GM23338 (cell line): Measurements from ENCODE around the gene BHLHE41.

ENCODE experiments used
- EZH2 ChIP-seq: fragments of 200-600 bp; sonication (generic); IDR thresholded peaks from one replicate; pipeline ENCODE4 v1.8.0; 2017; ENCODE audit warnings: antibody characterized with exemption, mild to moderate bottlenecking, low read depth; ENCODE audit not compliant: unreplicated experiment
- EZH2phosphoT487 ChIP-seq: fragments of 200-600 bp; sonication (generic); IDR thresholded peaks from one replicate; pipeline ENCODE4 v1.8.1; 2018; ENCODE audit warnings: antibody characterized with exemption; ENCODE audit not compliant: unreplicated experiment
- POLR2AphosphoS5 ChIP-seq: IDR thresholded peaks from 2 replicates; pipeline ENCODE4 v1.6.1; 2016; ENCODE audit warnings: antibody characterized with exemption, low read depth
- STAT1 ChIP-seq: IDR thresholded peaks from one replicate; pipeline ENCODE4 v1.6.1; 2016; ENCODE audit warnings: antibody characterized with exemption; ENCODE audit not compliant: unreplicated experiment
- TF ChIP-seq, protein P1 (sequence below), 2 experiments: fragments of 200-600 bp in 1 of 2; sonication (generic) in 1 of 2; conservative IDR thresholded peaks; 2 replicates each; pipeline versions ENCODE4 v1.5.1 to v1.6.1; 2016 to 2017; ENCODE audit warnings: antibody characterized with exemption in 2 of 2, low read depth in 2 of 2, mild to moderate bottlenecking in 2 of 2, moderate library complexity in 1 of 2
- TF ChIP-seq, protein P2 (sequence below): IDR thresholded peaks from one replicate; pipeline ENCODE4 v1.6.1; 2018; ENCODE audit warnings: antibody characterized with exemption; ENCODE audit not compliant: unreplicated experiment

DNA sequence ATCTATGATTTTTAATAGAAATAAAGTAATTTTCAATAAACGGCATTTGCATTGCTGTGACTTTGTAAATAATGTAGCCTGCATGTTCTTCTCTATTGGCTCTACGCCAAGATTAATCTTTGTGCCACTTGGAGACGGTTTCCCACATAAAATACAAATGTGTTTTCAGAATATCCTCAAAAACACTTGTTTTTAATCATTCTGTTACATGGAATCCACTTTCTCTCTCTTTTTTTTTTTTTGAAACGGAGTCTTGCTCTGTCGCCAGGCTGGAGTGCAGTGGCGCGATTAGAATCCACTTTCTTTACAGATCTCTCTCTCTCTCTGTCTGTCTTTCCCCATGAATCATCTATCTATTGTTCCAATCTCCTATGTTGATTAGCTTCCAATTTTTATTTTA is 47.7 kb upstream of the BHLHE41 start:
- TF ChIP-seq, protein P1, sequence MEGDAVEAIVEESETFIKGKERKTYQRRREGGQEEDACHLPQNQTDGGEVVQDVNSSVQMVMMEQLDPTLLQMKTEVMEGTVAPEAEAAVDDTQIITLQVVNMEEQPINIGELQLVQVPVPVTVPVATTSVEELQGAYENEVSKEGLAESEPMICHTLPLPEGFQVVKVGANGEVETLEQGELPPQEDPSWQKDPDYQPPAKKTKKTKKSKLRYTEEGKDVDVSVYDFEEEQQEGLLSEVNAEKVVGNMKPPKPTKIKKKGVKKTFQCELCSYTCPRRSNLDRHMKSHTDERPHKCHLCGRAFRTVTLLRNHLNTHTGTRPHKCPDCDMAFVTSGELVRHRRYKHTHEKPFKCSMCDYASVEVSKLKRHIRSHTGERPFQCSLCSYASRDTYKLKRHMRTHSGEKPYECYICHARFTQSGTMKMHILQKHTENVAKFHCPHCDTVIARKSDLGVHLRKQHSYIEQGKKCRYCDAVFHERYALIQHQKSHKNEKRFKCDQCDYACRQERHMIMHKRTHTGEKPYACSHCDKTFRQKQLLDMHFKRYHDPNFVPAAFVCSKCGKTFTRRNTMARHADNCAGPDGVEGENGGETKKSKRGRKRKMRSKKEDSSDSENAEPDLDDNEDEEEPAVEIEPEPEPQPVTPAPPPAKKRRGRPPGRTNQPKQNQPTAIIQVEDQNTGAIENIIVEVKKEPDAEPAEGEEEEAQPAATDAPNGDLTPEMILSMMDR (conservative IDR thresholded peaks at IDR 0.05; ENCODE audit: low read depth in 2 of 2), result no peak
- TF ChIP-seq EZH2 (no peak), EZH2phosphoT487 (no peak), POLR2AphosphoS5 (no peak), STAT1 (no peak)
- TF ChIP-seq, protein P2, sequence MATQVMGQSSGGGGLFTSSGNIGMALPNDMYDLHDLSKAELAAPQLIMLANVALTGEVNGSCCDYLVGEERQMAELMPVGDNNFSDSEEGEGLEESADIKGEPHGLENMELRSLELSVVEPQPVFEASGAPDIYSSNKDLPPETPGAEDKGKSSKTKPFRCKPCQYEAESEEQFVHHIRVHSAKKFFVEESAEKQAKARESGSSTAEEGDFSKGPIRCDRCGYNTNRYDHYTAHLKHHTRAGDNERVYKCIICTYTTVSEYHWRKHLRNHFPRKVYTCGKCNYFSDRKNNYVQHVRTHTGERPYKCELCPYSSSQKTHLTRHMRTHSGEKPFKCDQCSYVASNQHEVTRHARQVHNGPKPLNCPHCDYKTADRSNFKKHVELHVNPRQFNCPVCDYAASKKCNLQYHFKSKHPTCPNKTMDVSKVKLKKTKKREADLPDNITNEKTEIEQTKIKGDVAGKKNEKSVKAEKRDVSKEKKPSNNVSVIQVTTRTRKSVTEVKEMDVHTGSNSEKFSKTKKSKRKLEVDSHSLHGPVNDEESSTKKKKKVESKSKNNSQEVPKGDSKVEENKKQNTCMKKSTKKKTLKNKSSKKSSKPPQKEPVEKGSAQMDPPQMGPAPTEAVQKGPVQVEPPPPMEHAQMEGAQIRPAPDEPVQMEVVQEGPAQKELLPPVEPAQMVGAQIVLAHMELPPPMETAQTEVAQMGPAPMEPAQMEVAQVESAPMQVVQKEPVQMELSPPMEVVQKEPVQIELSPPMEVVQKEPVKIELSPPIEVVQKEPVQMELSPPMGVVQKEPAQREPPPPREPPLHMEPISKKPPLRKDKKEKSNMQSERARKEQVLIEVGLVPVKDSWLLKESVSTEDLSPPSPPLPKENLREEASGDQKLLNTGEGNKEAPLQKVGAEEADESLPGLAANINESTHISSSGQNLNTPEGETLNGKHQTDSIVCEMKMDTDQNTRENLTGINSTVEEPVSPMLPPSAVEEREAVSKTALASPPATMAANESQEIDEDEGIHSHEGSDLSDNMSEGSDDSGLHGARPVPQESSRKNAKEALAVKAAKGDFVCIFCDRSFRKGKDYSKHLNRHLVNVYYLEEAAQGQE, result no peak
